Measurements from ENCODE around the gene C1QTNF7. TPM values are rescaled to one million over a fixed set of nuclear protein-coding genes. Genes with fewer than 3 reads are reported as not detected.

The C1QTNF7 gene
- total RNA-seq, 3 donors from 2014 or later = 1.3 to 13.0 (median 1.5) TPM

- Histone ChIP-seq H3K4me3 (no peak overlapping the region), H3K4me1 (ENCODE audit: low read depth) (no peaks in the 10 kb centered on the region), H3K36me3 (ENCODE audit: low read depth) (no peaks in the 10 kb centered on the region), H3K9me3 (no peaks in the 10 kb centered on the region)
- ATAC-seq (no peak), DNase-seq (no peak)
- TF ChIP-seq, protein P1, sequence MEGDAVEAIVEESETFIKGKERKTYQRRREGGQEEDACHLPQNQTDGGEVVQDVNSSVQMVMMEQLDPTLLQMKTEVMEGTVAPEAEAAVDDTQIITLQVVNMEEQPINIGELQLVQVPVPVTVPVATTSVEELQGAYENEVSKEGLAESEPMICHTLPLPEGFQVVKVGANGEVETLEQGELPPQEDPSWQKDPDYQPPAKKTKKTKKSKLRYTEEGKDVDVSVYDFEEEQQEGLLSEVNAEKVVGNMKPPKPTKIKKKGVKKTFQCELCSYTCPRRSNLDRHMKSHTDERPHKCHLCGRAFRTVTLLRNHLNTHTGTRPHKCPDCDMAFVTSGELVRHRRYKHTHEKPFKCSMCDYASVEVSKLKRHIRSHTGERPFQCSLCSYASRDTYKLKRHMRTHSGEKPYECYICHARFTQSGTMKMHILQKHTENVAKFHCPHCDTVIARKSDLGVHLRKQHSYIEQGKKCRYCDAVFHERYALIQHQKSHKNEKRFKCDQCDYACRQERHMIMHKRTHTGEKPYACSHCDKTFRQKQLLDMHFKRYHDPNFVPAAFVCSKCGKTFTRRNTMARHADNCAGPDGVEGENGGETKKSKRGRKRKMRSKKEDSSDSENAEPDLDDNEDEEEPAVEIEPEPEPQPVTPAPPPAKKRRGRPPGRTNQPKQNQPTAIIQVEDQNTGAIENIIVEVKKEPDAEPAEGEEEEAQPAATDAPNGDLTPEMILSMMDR (IDR thresholded peaks at IDR 0.05) = no peak
- intact Hi-C loops (cut with DNase I, micrococcal nuclease) = loop anchor here (5.0 kb wide), 1 partner anchor 221 kb away; no protein-coding TSS in a partner anchor
Measured at GRCh38 chr4:15458616-15459015, 30.8 kb downstream of the C1QTNF7 start.

DNA sequence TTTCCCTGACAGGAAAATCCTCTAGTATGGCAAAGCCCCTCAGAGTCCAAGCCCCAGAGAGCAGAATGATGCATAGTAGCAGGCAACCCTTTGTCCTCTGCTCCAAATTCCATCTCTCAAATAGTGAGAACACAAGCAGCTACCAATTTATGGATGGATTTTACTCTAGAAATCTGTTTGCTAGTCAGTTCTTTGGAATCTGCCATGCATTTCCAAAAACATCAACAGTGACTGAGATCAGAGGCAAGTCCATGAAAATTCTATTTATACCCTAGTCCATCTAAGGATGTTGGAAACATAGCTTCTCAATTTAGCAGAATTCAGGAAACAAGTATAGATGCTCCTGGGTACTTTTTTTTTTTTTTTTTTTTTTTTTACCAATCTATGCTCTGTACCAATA is 31.9 kb downstream of the C1QTNF7 start:
- intact Hi-C loops (cut with DNase I, micrococcal nuclease) = loop anchor here (5.0 kb wide), 1 partner anchor 222 kb away; no protein-coding TSS in a partner anchor
- DNase-seq = no peak
- Histone ChIP-seq H3K36me3 (ENCODE audit: low read depth) (no peaks in the 10 kb centered on the region), H3K4me3 (no peak overlapping the region), H3K9me3 (no peaks in the 10 kb centered on the region), H3K4me1 (ENCODE audit: low read depth) (no peaks in the 10 kb centered on the region)
- no peak for ATAC-seq
- TF ChIP-seq, protein P1 (IDR thresholded peaks at IDR 0.05) = no peak

DNA sequence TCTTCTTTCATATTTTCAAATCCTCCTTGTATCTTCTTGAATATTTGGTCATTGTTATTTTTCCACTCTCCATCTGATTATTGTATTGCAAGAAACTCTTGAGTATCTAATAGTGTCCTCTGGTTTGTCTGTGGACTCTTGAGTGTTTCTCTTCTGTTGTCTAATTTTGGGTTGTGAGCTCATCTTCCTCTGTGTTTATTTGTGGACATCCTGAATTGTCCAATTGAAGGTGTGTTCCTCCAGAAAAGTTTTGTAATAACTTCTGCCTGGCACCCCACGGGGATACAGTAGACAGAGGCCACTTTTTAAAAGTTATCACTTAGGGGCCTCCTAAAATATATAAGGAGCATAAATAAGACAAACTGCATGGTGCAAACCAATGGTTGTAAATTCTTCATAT is 38.8 kb downstream of the C1QTNF7 start:
- Histone ChIP-seq H3K36me3 (ENCODE audit: low read depth) (no peaks in the 10 kb centered on the region), H3K4me1 (ENCODE audit: low read depth) (no peaks in the 10 kb centered on the region), H3K4me3 (no peak overlapping the region), H3K9me3 (no peaks in the 10 kb centered on the region)
- no peak for ATAC-seq
- intact Hi-C loops (cut with DNase I, micrococcal nuclease) = no loop called here
- no peak for DNase-seq
- TF ChIP-seq, protein P1 (IDR thresholded peaks at IDR 0.05) = no peak

DNA sequence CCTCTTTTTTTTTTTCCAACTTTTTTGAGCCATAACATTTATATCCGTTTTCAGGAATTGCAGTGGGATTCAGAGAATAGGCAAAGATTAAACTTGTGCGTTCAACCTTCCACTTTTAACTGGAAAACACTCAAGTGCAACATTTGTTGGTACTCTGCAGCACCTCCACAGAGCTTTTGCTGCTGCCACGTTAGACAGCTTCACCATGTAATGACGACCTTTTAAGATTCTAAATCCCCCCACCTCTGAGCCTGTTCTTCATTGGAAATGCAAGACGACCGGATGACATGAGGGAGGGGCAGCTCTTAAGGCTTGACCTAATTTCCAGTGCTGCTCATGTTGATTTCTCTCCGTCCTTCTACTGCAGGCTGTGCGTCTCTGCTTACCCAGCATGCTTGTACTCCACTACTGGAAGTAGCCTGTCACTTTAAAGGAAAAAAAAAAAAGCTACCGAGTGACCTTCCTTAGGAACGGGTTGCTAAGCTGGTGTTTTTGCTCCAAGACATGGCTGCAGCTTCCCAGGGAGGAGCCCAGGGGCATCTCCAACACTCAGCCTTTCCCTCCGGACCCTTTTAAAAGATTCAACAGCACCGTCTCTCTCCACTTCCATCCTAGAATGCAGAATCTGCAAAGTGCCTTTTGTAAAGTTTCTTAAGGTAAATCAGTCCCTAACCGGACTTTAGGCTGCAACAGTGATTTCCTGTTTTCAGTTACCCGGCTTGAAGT is 41.7 kb downstream of the C1QTNF7 start, which contains the start of gene CC2D2A:
CC2D2A (plus strand) TSS at position 481 of the 726 bp plus-strand sequence. CDS start 6,051 bp downstream, outside the sequence.
- Histone ChIP-seq H3K36me3 (ENCODE audit: low read depth) (no peaks in the 10 kb centered on the region), H3K4me1 (ENCODE audit: low read depth) (no peaks in the 10 kb centered on the region), H3K9me3 (no peaks in the 10 kb centered on the region), H3K4me3 (no peak within 1 kb of the TSS)
- peak; percentile 94 for ATAC-seq
- peak in 1 of 3 donors; percentile 44 for DNase-seq
- TF ChIP-seq, protein P1 (IDR thresholded peaks at IDR 0.05) = no peak
- intact Hi-C loops (cut with DNase I, micrococcal nuclease) = loop anchor here in 1 of 2 donors (10.0 kb wide), 1 partner anchor 185 kb away; the partner anchor contains the start of gene FBXL5

DNA sequence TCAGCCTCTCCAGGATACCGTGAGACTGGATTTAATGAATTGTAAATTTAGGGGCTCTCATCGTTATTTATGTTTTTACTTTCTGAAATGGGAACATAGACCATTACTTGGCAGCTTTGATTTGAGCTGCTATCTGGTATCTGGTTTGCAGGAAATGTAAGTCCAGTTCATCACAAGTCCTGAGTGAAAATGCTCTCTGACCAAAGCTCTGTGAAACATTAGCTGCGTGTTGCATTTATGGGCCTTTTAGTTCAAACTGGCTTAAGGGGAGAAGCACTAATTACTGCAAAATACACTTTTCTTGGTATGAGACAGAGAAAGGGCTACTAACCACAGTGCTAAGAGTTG is 42.3 kb downstream of the C1QTNF7 start:
- ATAC-seq = peak; percentile 32
- Histone ChIP-seq H3K4me1 (ENCODE audit: low read depth) (no peaks in the 10 kb centered on the region), H3K9me3 (no peaks in the 10 kb centered on the region), H3K36me3 (ENCODE audit: low read depth) (no peaks in the 10 kb centered on the region), H3K4me3 (no peak overlapping the region)
- TF ChIP-seq, protein P1 (IDR thresholded peaks at IDR 0.05) = no peak
- DNase-seq = no peak
- intact Hi-C loops (cut with DNase I, micrococcal nuclease) = loop anchor here in 1 of 2 donors (10.0 kb wide), 1 partner anchor 185 kb away; the partner anchor contains the start of gene FBXL5
